ENCODE results near the gene IMPG1. TPM values are rescaled to one million over a fixed set of nuclear protein-coding genes. Genes with fewer than 3 reads are reported as not detected.

The IMPG1 gene
- not detected in 2 replicates for total RNA-seq (2012; rRNA removed)

GRCh38 chr6:76072562-76072961 is at the start of gene IMPG1:
TSS of gene IMPG1 (minus strand) at chr6:76072662. CDS start at chr6:76072488, 174 bp downstream.
- H3K4me3 ChIP-seq (ENCODE audit: low read length) = no peak within 1 kb of the TSS
- no peaks in the 10 kb centered on the region for H3K27me3 ChIP-seq (ENCODE audit: control insufficient read depth, insufficient read depth, low read length)
- H3K36me3 ChIP-seq (ENCODE audit: insufficient read depth, low read length) = no peaks in the 10 kb centered on the region
- H3K9ac ChIP-seq (ENCODE audit: low read depth, low read length) = no peak within 1 kb of the TSS
- H3K9me3 ChIP-seq (replicated peaks; ENCODE audit: low read length) = no peaks in the 10 kb centered on the region
- H3K4me1 ChIP-seq (ENCODE audit: control insufficient read depth, insufficient read depth, low read length) = no peaks in the 10 kb centered on the region
- no peak within 1 kb of the TSS for H3K4me2 ChIP-seq (ENCODE audit: low read length)

GRCh38 chr6:76120302-76120701 is 47.8 kb upstream of the IMPG1 start:
- no peak overlapping the region for H3K9ac ChIP-seq (ENCODE audit: low read depth, low read length)
- no peak overlapping the region for H3K4me2 ChIP-seq (ENCODE audit: low read length)
- H3K27me3 ChIP-seq (ENCODE audit: control insufficient read depth, insufficient read depth, low read length) = no peaks in the 10 kb centered on the region
- H3K4me3 ChIP-seq (ENCODE audit: low read length) = no peak overlapping the region
- no peaks in the 10 kb centered on the region for H3K4me1 ChIP-seq (ENCODE audit: control insufficient read depth, insufficient read depth, low read length)
- no peaks in the 10 kb centered on the region for H3K36me3 ChIP-seq (ENCODE audit: insufficient read depth, low read length)
- H3K9me3 ChIP-seq (replicated peaks; ENCODE audit: low read length) = no peaks in the 10 kb centered on the region

- H3K9me3 ChIP-seq (replicated peaks; ENCODE audit: low read length) = no peaks in the 10 kb centered on the region
- no peaks in the 10 kb centered on the region for H3K4me1 ChIP-seq (ENCODE audit: control insufficient read depth, insufficient read depth, low read length)
- no peaks in the 10 kb centered on the region for H3K27me3 ChIP-seq (ENCODE audit: control insufficient read depth, insufficient read depth, low read length)
- H3K4me3 ChIP-seq (ENCODE audit: low read length) = no peak overlapping the region
- no peak overlapping the region for H3K9ac ChIP-seq (ENCODE audit: low read depth, low read length)
- no peaks in the 10 kb centered on the region for H3K36me3 ChIP-seq (ENCODE audit: insufficient read depth, low read length)
- no peak overlapping the region for H3K4me2 ChIP-seq (ENCODE audit: low read length)
Measured at GRCh38 chr6:76073281-76073680, 819 bp upstream of the IMPG1 start.

- H3K4me1 ChIP-seq (ENCODE audit: control insufficient read depth, insufficient read depth, low read length) = no peaks in the 10 kb centered on the region
- H3K36me3 ChIP-seq (ENCODE audit: insufficient read depth, low read length) = no peaks in the 10 kb centered on the region
- no peaks in the 10 kb centered on the region for H3K27me3 ChIP-seq (ENCODE audit: control insufficient read depth, insufficient read depth, low read length)
- no peak overlapping the region for H3K9ac ChIP-seq (ENCODE audit: low read depth, low read length)
- H3K4me3 ChIP-seq (ENCODE audit: low read length) = no peak overlapping the region
- H3K9me3 ChIP-seq (replicated peaks; ENCODE audit: low read length) = no peaks in the 10 kb centered on the region
- no peak overlapping the region for H3K4me2 ChIP-seq (ENCODE audit: low read length)
Measured at GRCh38 chr6:76057469-76057868, 15.0 kb downstream of the IMPG1 start.

GRCh38 chr6:76052314-76052713 is 20.1 kb downstream of the IMPG1 start:
- H3K9me3 ChIP-seq (replicated peaks; ENCODE audit: low read length) = no peaks in the 10 kb centered on the region
- H3K4me2 ChIP-seq (ENCODE audit: low read length) = no peak overlapping the region
- no peak overlapping the region for H3K4me3 ChIP-seq (ENCODE audit: low read length)
- no peaks in the 10 kb centered on the region for H3K4me1 ChIP-seq (ENCODE audit: control insufficient read depth, insufficient read depth, low read length)
- no peaks in the 10 kb centered on the region for H3K36me3 ChIP-seq (ENCODE audit: insufficient read depth, low read length)
- H3K27me3 ChIP-seq (ENCODE audit: control insufficient read depth, insufficient read depth, low read length) = no peaks in the 10 kb centered on the region
- no peak overlapping the region for H3K9ac ChIP-seq (ENCODE audit: low read depth, low read length)

- H3K9me3 ChIP-seq (replicated peaks; ENCODE audit: low read length) = no peaks in the 10 kb centered on the region
- no peaks in the 10 kb centered on the region for H3K36me3 ChIP-seq (ENCODE audit: insufficient read depth, low read length)
- no peaks in the 10 kb centered on the region for H3K4me1 ChIP-seq (ENCODE audit: control insufficient read depth, insufficient read depth, low read length)
- H3K4me3 ChIP-seq (ENCODE audit: low read length) = no peak overlapping the region
- no peak overlapping the region for H3K4me2 ChIP-seq (ENCODE audit: low read length)
- no peaks in the 10 kb centered on the region for H3K27me3 ChIP-seq (ENCODE audit: control insufficient read depth, insufficient read depth, low read length)
- no peak overlapping the region for H3K9ac ChIP-seq (ENCODE audit: low read depth, low read length)
Measured at GRCh38 chr6:76043690-76044089, 28.8 kb downstream of the IMPG1 start.

GRCh38 chr6:76035713-76036112 is 36.7 kb downstream of the IMPG1 start:
- H3K9ac ChIP-seq (ENCODE audit: low read depth, low read length) = no peak overlapping the region
- no peaks in the 10 kb centered on the region for H3K27me3 ChIP-seq (ENCODE audit: control insufficient read depth, insufficient read depth, low read length)
- no peak overlapping the region for H3K4me3 ChIP-seq (ENCODE audit: low read length)
- no peaks in the 10 kb centered on the region for H3K9me3 ChIP-seq (replicated peaks; ENCODE audit: low read length)
- no peaks in the 10 kb centered on the region for H3K36me3 ChIP-seq (ENCODE audit: insufficient read depth, low read length)
- H3K4me2 ChIP-seq (ENCODE audit: low read length) = no peak overlapping the region
- H3K4me1 ChIP-seq (ENCODE audit: control insufficient read depth, insufficient read depth, low read length) = no peaks in the 10 kb centered on the region

GRCh38 chr6:76026101-76026500 is 46.4 kb downstream of the IMPG1 start:
- peaks cover 9% of the 10 kb centered on the region for H3K9me3 ChIP-seq (replicated peaks; ENCODE audit: low read length)
- no peaks in the 10 kb centered on the region for H3K27me3 ChIP-seq (ENCODE audit: control insufficient read depth, insufficient read depth, low read length)
- H3K36me3 ChIP-seq (ENCODE audit: insufficient read depth, low read length) = no peaks in the 10 kb centered on the region
- H3K4me2 ChIP-seq (ENCODE audit: low read length) = no peak overlapping the region
- no peak overlapping the region for H3K4me3 ChIP-seq (ENCODE audit: low read length)
- H3K4me1 ChIP-seq (ENCODE audit: control insufficient read depth, insufficient read depth, low read length) = no peaks in the 10 kb centered on the region
- no peak overlapping the region for H3K9ac ChIP-seq (ENCODE audit: low read depth, low read length)

- Histone ChIP-seq H3K9ac (ENCODE audit: low read depth, low read length) (no peak overlapping the region), H3K4me3 (ENCODE audit: low read length) (no peak overlapping the region), H3K9me3 (replicated peaks; ENCODE audit: low read length) (no peaks in the 10 kb centered on the region), H3K36me3 (ENCODE audit: insufficient read depth, low read length) (no peaks in the 10 kb centered on the region), H3K4me2 (ENCODE audit: low read length) (no peak overlapping the region), H3K27me3 (ENCODE audit: control insufficient read depth, insufficient read depth, low read length) (no peaks in the 10 kb centered on the region), H3K4me1 (ENCODE audit: control insufficient read depth, insufficient read depth, low read length) (no peaks in the 10 kb centered on the region)
Measured at GRCh38 chr6:76014626-76015530, 57.6 kb downstream of the IMPG1 start.

GRCh38 chr6:76004202-76004601 is 68.3 kb downstream of the IMPG1 start:
- Histone ChIP-seq H3K27me3 (ENCODE audit: control insufficient read depth, insufficient read depth, low read length) (no peaks in the 10 kb centered on the region), H3K36me3 (ENCODE audit: insufficient read depth, low read length) (no peaks in the 10 kb centered on the region), H3K9me3 (replicated peaks; ENCODE audit: low read length) (no peaks in the 10 kb centered on the region), H3K4me1 (ENCODE audit: control insufficient read depth, insufficient read depth, low read length) (no peaks in the 10 kb centered on the region), H3K4me3 (ENCODE audit: low read length) (no peak overlapping the region), H3K9ac (ENCODE audit: low read depth, low read length) (no peak overlapping the region), H3K4me2 (ENCODE audit: low read length) (no peak overlapping the region)

GRCh38 chr6:76003686-76004085 is 68.8 kb downstream of the IMPG1 start:
- Histone ChIP-seq H3K4me2 (ENCODE audit: low read length) (no peak overlapping the region), H3K27me3 (ENCODE audit: control insufficient read depth, insufficient read depth, low read length) (no peaks in the 10 kb centered on the region), H3K9ac (ENCODE audit: low read depth, low read length) (no peak overlapping the region), H3K4me3 (ENCODE audit: low read length) (no peak overlapping the region), H3K9me3 (replicated peaks; ENCODE audit: low read length) (no peaks in the 10 kb centered on the region), H3K4me1 (ENCODE audit: control insufficient read depth, insufficient read depth, low read length) (no peaks in the 10 kb centered on the region), H3K36me3 (ENCODE audit: insufficient read depth, low read length) (no peaks in the 10 kb centered on the region)

- Histone ChIP-seq H3K9ac (ENCODE audit: low read depth, low read length) (no peak overlapping the region), H3K9me3 (replicated peaks; ENCODE audit: low read length) (no peaks in the 10 kb centered on the region), H3K27me3 (ENCODE audit: control insufficient read depth, insufficient read depth, low read length) (no peaks in the 10 kb centered on the region), H3K36me3 (ENCODE audit: insufficient read depth, low read length) (no peaks in the 10 kb centered on the region), H3K4me1 (ENCODE audit: control insufficient read depth, insufficient read depth, low read length) (no peaks in the 10 kb centered on the region), H3K4me3 (ENCODE audit: low read length) (no peak overlapping the region), H3K4me2 (ENCODE audit: low read length) (no peak overlapping the region)
Measured at GRCh38 chr6:76003113-76003512, 69.3 kb downstream of the IMPG1 start.

Data from skeletal muscle satellite cell (primary cell).